Heart left ventricle (tissue), 16 donors: ENCODE results near the gene TPST1. TPM values are rescaled to one million over a fixed set of nuclear protein-coding genes. Genes with fewer than 3 reads are reported as not detected.
"Not testable (repeated sequence)": the region's sequence is repeated elsewhere in the genome, so short reads cannot be mapped to it uniquely, and the experiment has no call there.

Experiments used
- ATAC-seq, 4 donors: fragments of 200-7000 bp; cut with Tn5 transposase; one replicate each; pipeline ENCODE4 v1.9.1; 2020 to 2022; ENCODE audit warnings: moderate library complexity in 4 of 4, mild to moderate bottlenecking in 3 of 4, moderate number of reproducible peaks in 1 of 4
- DNase-seq, 5 donors: peaks; one replicate each; pipeline ENCODE4 v3.0.0-alpha.2; 2020
- H3K27ac ChIP-seq, 12 donors: fragments of 200-600 bp; sonication (generic) in 4 of 12; one replicate each; pipeline versions ENCODE4 v1.5.0 to v1.8.0; 2016 to 2022; ENCODE audit warnings: mild to moderate bottlenecking in 2 of 12
- H3K27me3 ChIP-seq, 9 donors: fragments of 200-600 bp; sonication (generic) in 2 of 9; one replicate each; pipeline versions ENCODE4 v1.5.1 to v1.8.0; 2016 to 2022; ENCODE audit warnings: mild to moderate bottlenecking in 3 of 9
- H3K36me3 ChIP-seq, 9 donors: fragments of 200-600 bp; sonication (generic) in 2 of 9; one replicate each; pipeline versions ENCODE4 v1.5.0 to v1.8.0; 2018 to 2022; ENCODE audit warnings: mild to moderate bottlenecking in 2 of 9
- H3K4me1 ChIP-seq, 12 donors: fragments of 200-600 bp; sonication (generic) in 4 of 12; one replicate each; pipeline versions ENCODE4 v1.5.0 to v1.8.0; 2016 to 2022; ENCODE audit warnings: mild to moderate bottlenecking in 3 of 12
- H3K4me3 ChIP-seq, 12 donors: fragments of 200-600 bp; sonication (generic) in 4 of 12; one replicate each; pipeline versions ENCODE4 v1.5.0 to v1.8.0; 2017 to 2022; ENCODE audit warnings: mild to moderate bottlenecking in 9 of 12, moderate library complexity in 4 of 12
- H3K9me3 ChIP-seq, 12 donors: fragments of 200-600 bp; sonication (generic) in 4 of 12; one replicate each; pipeline versions ENCODE4 v1.5.0 to v1.8.0; 2016 to 2022; ENCODE audit warnings: mild to moderate bottlenecking in 1 of 12
- POLR2A ChIP-seq, 2 donors: fragments of 450-650 bp; IDR thresholded peaks; one replicate each; pipeline ENCODE4 v1.6.1; 2017; ENCODE audit warnings: antibody characterized with exemption in 2 of 2, mild to moderate bottlenecking in 2 of 2, moderate library complexity in 2 of 2
- WGBS, 4 donors: extraction: QIAGEN DNeasy Blood & Tissue Kit in 2 of 4; methylation state at CpG; one replicate each; pipeline versions ENCODE4 v1.1.5 to v1.1.7; 2013 to 2018; 5-methylcytosine and 5-hydroxymethylcytosine counted together
- intact Hi-C, 10 donors: fragments of 100-400 bp; cut with DNase I; formaldehyde crosslinking; loops; one replicate each; pipeline versions ENCODE4 v1.11.1 to v1.14.2; 2022
- polyA plus RNA-seq, 2 donors: library from polyadenylated mRNA; stranded (reverse); fragments of 200-250 nt; gene quantifications; one replicate each; pipeline ENCODE4 v1.2.3, GENCODE V29; 2013
- total RNA-seq, 9 donors: library from RNA; depleted of rRNA in 2 of 9; stranded (reverse); fragments of >200 nt in 2 of 9; fragmentation: NEBNext Ultra II Directional in 3 of 9; extraction: Animal tissue kit (Norgen Biotek cat#: 25700) in 3 of 9; gene quantifications; one replicate each; pipeline versions ENCODE4 v1.1.0 to v1.2.4, GENCODE V29; 2016 to 2023
- TF ChIP-seq, protein P1 (sequence below), 12 donors: fragments of 200-600 bp; sonication (generic) in 4 of 12; IDR thresholded peaks; one replicate each; pipeline versions ENCODE4 v1.5.0 to v1.8.0; 2018 to 2022; ENCODE audit warnings: antibody characterized with exemption in 12 of 12, mild to moderate bottlenecking in 5 of 12
- donor health status: ischemic (EF 13 %, LVEDD 7.1; RV severe dilation, severe dysfunction).
- donor health status: healthy with polysubstance abuse.
- donor health status: DM: no; HTN: yes; CAD: no.
- donor health status: DM: no; HTN: no; CAD: no.
- donor health status: ischemic (EF 25% LVEDD 6.9; RV normal size, moderate dysfunction).
- donor health status: ischemic (EF 25% LVEDD 5.7; RV mildly dilated, moderate dysfunction).
- donor health status: healthy.
- donor health status: DM: yes; HTN: yes; CAD: no.
- donor health status: ischemic (EF 35%, LVEDD 5.7; RV mildly dilated, moderate dysfunction).
- donor health status: nonischemic (EF 11% LVEDD 7.7; RV severe dilation, severe dysfunction).
- donor health status: DM: yes; HTN: yes; CAD: no.
- donor health status: PGD.
- donor health status: ischemic (EF 29% LVEDD 5.4; RV normal size, mild dysfunction).
- donor health status: nonischemic (EF 23%, LVEDD 6.1; RV moderate dilation, normal function).

The TPST1 gene
- total and polyA plus RNA-seq, 11 donors: 1.9 to 10.8 (median 5.5) TPM

DNA sequence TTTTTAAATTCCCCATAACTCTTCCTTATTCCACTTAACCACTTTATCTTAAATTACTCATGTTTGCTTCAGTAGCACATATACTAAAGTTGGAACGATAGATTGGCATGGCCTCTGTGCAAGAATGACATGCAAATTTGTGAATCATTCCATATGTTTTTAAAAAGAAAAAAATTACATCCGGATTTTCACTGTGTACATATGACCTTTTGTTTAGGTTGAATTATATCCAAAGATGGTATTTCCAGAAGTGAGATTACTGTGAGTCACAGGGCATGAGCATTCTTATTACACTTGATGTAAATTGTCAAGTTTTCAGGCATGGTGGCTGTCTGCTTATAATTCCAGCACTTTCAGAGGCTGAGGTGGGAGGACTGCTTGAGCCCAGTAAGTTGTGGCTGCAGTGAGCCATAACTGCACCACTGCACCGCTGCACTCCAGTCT is 190.0 kb downstream of the TPST1 start:
- H3K4me3 ChIP-seq, H3K4me1 ChIP-seq, DNase-seq, intact Hi-C loops, H3K27ac ChIP-seq, ATAC-seq, H3K27me3 ChIP-seq, H3K9me3 ChIP-seq: not testable (repeated sequence)
- H3K36me3 ChIP-seq: peaks cover 0 to 27% (median 3%) of the 10 kb centered on the region in 9 donors
- 78 to 88% (median 83%) methylated on average over 3 of the region's 3 CpGs for WGBS, 4 donors

DNA sequence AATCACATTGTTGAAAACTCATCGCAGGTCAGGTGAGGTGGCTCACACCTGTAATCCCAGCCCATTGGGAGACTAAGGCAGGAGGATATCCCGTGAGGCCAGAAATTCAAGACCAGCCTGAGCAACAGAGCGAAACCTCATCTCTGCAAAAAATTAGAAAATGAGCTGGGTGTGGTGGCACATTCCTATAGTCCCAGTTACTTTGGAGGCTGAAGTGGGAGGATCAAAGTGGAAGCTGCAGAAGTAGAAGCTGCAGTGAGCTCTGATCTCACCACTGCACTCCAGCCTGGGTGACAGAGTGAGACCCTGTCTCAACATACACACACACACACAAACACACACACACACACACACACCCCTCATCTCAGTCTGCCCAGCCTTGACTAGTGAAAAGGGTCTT is 190.9 kb downstream of the TPST1 start:
- H3K27ac ChIP-seq, intact Hi-C loops, H3K4me1 ChIP-seq, H3K27me3 ChIP-seq, ATAC-seq, H3K4me3 ChIP-seq, DNase-seq, H3K9me3 ChIP-seq: not testable (repeated sequence)
- H3K36me3 ChIP-seq: peaks cover 0 to 31% (median 3%) of the 10 kb centered on the region in 9 donors
- WGBS, 4 donors: 95 to 100% (median 98%) methylated on average over 3 of the region's 3 CpGs

DNA sequence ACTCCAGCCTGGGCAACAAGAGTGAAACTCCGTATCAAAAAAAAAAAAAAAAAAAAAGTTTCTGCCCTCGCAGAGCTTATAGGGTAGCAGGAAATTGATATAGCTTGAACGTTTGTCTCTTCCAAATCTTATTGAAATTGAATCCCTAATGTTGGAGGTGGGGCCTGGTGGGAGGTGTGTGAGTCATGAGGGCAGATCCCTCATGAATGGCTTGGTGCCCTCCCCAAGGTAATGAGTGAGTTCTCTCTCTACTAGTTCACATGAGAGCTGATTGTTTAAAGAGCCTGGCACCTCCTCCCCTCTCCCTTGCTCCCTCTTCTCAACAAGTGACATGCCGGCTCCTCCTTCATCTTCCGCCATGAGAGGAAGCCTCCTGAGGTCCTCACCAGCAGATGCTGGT is 193.7 kb downstream of the TPST1 start:
- ATAC-seq, H3K27me3 ChIP-seq, intact Hi-C loops, DNase-seq, H3K4me3 ChIP-seq, H3K4me1 ChIP-seq, H3K27ac ChIP-seq, H3K9me3 ChIP-seq: not testable (repeated sequence)
- H3K36me3 ChIP-seq: peaks cover 0 to 35% (median 19%) of the 10 kb centered on the region in 9 donors
- 82 to 90% (median 85%) methylated on average over 5 of the region's 5 CpGs for WGBS, 4 donors

DNA sequence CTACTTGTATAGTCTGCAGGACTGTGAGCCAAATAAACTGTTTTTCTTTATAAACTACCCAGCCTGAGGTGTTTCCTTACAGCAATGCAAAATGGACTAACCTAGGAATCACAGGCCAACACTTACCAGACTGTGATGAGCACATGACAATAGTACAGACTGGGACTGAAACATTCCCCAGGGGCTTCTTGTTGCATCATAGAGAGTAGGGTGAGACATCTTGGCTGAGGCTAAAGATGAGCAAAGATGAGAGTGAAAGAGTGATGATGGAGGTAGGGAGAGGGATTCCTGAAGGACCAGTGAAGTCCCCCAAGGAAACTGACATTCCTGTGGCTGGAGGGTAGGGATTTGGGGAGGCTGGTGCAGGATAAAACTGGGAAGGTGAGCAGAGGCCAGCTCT is 194.4 kb downstream of the TPST1 start:
- Histone ChIP-seq H3K27ac (no peak overlapping the region), H3K9me3 (peaks cover 0 to 7% (median 0%) of the 10 kb centered on the region in 12 donors), H3K4me3 (no peak overlapping the region), H3K27me3 (no peaks in the 10 kb centered on the region), H3K4me1 (no peaks in the 10 kb centered on the region), H3K36me3 (peaks cover 0 to 39% (median 19%) of the 10 kb centered on the region in 9 donors)
- ATAC-seq: no peak
- intact Hi-C loops: no loop called here
- TF ChIP-seq POLR2A (IDR thresholded peaks at IDR 0.05): no peak
- TF ChIP-seq, protein P1, sequence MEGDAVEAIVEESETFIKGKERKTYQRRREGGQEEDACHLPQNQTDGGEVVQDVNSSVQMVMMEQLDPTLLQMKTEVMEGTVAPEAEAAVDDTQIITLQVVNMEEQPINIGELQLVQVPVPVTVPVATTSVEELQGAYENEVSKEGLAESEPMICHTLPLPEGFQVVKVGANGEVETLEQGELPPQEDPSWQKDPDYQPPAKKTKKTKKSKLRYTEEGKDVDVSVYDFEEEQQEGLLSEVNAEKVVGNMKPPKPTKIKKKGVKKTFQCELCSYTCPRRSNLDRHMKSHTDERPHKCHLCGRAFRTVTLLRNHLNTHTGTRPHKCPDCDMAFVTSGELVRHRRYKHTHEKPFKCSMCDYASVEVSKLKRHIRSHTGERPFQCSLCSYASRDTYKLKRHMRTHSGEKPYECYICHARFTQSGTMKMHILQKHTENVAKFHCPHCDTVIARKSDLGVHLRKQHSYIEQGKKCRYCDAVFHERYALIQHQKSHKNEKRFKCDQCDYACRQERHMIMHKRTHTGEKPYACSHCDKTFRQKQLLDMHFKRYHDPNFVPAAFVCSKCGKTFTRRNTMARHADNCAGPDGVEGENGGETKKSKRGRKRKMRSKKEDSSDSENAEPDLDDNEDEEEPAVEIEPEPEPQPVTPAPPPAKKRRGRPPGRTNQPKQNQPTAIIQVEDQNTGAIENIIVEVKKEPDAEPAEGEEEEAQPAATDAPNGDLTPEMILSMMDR (IDR thresholded peaks at IDR 0.05): no peak
- DNase-seq: no peak

DNA sequence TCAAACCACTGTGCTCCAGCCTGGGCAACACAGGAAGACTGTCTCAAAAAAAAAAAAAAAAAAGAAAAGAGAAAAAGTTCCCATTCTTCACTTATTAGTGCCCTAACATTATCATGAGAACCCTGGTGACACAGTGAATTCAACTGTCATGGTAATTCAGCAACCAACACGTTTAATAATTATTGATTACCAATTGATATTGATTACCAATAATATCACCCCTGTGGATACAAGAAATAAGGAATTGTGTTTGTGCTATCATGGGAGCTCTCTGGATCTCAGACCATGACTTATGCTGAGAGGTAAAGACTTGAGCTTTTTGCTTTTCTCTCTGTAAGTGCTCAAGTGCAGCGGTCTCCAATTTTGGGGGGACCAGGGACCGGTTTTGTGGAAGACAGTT is 195.3 kb downstream of the TPST1 start:
- ATAC-seq: no peak
- peaks cover 0 to 43% (median 16%) of the 10 kb centered on the region in 9 donors for H3K36me3 ChIP-seq

DNA sequence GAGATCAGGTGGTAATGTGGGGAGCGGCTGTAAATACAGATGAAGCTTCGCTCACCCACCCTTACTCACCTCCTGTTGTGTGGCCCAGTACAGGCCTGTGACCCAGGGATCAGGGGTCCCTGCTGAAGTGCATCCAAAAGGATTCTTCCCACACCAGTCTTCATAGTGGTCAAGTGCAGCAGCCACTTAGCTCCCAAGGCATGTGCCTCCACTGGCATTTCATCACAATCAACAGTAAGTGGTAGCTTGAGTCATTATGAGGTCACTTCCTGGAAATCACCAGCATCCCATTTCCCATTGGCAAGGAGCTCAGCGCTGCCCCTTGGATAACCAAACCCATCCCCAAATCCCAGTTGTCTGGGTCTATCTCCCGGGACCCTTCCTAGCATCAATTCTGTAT is 196.0 kb downstream of the TPST1 start:
- H3K36me3 ChIP-seq: peaks cover 0 to 44% (median 12%) of the 10 kb centered on the region in 9 donors
- ATAC-seq, intact Hi-C loops, H3K9me3 ChIP-seq, H3K27ac ChIP-seq, H3K27me3 ChIP-seq, H3K4me1 ChIP-seq, H3K4me3 ChIP-seq, DNase-seq: not testable (repeated sequence)
- WGBS, 4 donors: 94 to 97% (median 95%) methylated on average over 4 of the region's 4 CpGs

More for the DNA sequence above, 195.3 kb downstream of the TPST1 start:
- Histone ChIP-seq H3K4me3 (no peak overlapping the region), H3K27ac (no peak overlapping the region), H3K27me3 (no peaks in the 10 kb centered on the region), H3K4me1 (no peaks in the 10 kb centered on the region), H3K9me3 (peaks cover 0 to 7% (median 0%) of the 10 kb centered on the region in 12 donors)
- no peak for DNase-seq
- WGBS, 4 donors: 87 to 94% (median 92%) methylated on average over 3 of the region's 3 CpGs
- intact Hi-C loops: no loop called here
- TF ChIP-seq, protein P1 (IDR thresholded peaks at IDR 0.05): no peak
- no peak for TF ChIP-seq POLR2A (IDR thresholded peaks at IDR 0.05)

DNA sequence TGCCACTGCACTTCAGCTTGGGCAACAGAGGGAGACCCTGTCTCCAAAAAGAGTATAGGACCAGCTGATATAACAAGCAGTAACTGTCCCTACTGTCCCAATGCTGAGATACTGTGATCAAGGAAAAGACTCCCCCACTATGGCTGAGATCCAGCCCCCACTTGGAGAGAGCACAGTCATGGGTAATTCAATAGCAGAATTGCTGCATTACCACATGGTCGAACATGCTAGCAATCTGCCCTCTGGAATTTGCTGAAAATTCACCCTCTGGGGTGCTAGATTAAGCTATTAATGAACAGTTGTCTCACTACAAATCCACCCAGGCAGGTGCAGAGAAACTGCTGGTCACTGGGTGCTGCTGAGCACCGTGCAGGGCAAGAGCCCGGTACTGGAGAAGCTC is 196.8 kb downstream of the TPST1 start:
- H3K27ac ChIP-seq, ATAC-seq, intact Hi-C loops, H3K4me3 ChIP-seq, DNase-seq, H3K27me3 ChIP-seq, H3K9me3 ChIP-seq, H3K4me1 ChIP-seq: not testable (repeated sequence)
- peaks cover 0 to 44% (median 17%) of the 10 kb centered on the region in 9 donors for H3K36me3 ChIP-seq
- WGBS, 4 donors: 96 to 100% (median 97%) methylated on average over 3 of the region's 3 CpGs
